Fibroblast of skin of abdomen (primary cell): ENCODE measurements around the gene PPIA.
"Not testable (repeated sequence)": the region's sequence is repeated elsewhere in the genome, so short reads cannot be mapped to it uniquely, and the experiment has no call there.

Experiments used
- DNase-seq: peaks from one replicate; pipeline ENCODE4 v3.0.0-alpha.2; 2013

PPIA gene

DNA sequence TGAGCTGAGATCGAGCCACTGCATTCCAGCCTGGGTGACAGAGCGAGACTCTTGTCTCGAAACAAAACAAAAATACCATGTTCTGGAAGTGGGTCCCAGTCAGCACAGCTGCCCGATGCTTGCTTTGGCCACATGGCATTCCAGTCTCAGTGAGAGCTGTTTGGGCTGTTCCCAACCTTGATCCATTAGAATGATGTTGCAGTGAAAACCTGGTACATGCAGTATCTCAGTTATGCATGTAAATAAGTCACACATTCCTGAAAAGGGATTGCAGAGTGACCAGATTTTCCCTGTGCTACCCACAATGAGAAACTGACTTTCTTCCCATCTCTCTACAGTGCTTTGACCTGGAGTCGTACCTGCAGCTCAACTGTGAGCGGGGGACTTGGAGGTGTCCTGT lies 32.4 kb upstream of the PPIA start:
- DNase-seq, result no peak

DNA sequence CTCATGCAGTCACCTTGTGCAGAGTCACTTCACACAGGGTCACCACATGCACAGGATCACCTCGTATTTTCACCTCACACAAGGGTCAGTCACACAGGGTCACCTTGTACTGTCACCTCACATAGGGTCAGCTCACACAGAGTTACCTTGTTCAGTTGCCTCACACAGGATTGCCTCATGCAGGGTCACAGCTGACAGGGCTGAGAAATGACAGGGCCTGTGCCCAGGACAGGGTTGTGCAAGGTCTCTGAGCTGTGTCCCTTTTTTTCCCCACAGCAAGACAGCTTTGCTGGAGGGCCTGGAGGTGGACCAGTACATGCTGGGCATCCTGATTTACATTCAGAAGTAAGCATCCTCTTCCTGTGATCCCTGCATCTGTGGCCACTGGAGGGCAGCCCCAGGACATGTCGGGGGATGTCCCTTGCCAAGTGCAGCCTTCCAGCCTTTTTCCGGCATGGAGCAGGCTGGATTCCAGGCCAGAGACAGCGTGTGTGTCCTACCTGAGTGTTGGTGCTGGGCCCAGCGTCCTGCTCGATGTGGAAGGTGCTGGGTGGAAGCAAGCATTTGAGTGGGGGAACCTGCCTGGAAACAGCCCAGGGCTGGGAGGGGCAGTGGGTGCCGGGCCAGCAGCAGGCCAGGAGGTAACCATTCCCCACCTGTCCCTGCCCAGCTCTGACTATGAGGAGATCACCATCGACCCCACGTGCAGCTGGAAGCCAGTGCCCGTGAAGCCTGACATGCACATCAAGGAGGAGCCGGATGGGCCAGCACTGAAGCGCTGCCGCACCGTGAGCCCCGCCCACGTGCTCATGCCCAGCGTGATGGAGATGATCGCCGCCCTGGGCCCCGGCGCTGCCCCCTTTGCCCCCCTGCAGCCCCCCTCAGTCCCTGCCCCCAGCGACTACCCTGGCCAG lies 31.6 kb upstream of the PPIA start:
- DNase-seq, result no peak

- no peak for DNase-seq
Observed at GRCh38 chr7:44765579-44766415, 30.7 kb upstream of the PPIA start.

- no peak for DNase-seq
Observed at GRCh38 chr7:44766416-44766801, 30.1 kb upstream of the PPIA start.

GRCh38 chr7:44767134-44767911 lies 29.2 kb upstream of the PPIA start:
- no peak for DNase-seq

- DNase-seq, result peak; percentile 65
Observed at GRCh38 chr7:44767912-44768627, 28.4 kb upstream of the PPIA start.

- no peak for DNase-seq
Observed at GRCh38 chr7:44768628-44769371, 27.7 kb upstream of the PPIA start.

DNA sequence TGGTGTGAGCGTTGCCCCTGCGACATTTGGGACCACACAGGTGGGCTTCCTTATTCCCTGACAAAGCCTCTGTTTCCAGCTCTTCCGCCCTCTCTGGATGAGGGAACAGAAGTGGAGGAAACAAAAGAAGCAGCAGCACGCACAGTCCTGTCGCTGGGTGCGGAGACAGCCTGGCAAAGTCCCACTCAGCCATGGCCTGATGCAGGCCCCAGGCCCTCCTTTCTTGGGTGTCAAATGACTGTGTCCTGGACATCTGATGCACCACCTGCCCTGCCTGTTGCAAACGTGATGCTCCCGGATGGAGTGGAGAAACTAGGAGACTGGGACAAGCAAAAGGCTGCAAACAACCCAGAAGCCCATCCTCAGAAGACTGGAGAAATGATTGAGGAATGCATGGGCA lies 27.1 kb upstream of the PPIA start:
- DNase-seq, result no peak

GRCh38 chr7:44769776-44770294 lies 26.6 kb upstream of the PPIA start:
- DNase-seq, result peak; percentile 69

GRCh38 chr7:44771358-44771757 lies 25.1 kb upstream of the PPIA start:
- no peak for DNase-seq

DNA sequence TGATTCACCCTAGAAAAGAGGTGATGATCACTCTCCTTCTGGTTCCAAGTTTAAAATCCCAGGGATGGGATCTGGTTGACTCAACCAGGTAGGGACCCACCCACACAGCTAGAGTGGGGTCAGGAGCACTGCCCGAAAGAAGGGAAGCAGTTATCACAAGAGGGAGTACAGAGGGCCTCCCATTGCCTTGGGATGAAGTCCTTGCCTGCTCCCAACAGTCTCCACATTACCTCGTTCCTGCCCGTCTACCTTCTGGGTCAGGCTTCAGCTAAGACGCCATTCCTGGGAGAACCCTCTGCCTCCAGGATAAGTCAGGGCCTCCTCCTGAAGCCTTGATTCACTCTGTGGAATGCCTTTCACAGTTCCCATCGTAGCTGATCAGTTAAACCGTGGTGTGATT lies 24.0 kb upstream of the PPIA start:
- DNase-seq, result no peak

- no peak for DNase-seq
Observed at GRCh38 chr7:44772867-44773266, 23.6 kb upstream of the PPIA start.

DNA sequence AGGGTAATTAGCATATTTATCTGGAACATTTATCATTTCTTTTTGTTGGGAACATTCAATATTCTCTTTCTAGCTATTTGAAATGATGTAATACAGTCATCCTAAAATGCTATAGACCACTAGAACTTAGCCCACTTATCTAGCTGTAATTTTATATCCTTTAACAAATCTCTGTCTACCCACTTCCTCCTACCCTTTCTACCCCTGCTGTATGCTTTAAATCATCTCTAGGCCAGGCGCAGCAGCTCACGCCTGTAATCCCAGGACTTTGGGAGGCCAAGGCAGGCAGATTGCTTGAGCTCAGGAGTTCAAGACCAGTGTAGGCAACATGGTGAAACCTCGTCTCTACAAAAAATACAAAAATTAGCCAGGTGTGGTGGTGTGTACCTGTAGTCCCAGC lies 22.0 kb upstream of the PPIA start:
- DNase-seq, result not testable (repeated sequence)

DNA sequence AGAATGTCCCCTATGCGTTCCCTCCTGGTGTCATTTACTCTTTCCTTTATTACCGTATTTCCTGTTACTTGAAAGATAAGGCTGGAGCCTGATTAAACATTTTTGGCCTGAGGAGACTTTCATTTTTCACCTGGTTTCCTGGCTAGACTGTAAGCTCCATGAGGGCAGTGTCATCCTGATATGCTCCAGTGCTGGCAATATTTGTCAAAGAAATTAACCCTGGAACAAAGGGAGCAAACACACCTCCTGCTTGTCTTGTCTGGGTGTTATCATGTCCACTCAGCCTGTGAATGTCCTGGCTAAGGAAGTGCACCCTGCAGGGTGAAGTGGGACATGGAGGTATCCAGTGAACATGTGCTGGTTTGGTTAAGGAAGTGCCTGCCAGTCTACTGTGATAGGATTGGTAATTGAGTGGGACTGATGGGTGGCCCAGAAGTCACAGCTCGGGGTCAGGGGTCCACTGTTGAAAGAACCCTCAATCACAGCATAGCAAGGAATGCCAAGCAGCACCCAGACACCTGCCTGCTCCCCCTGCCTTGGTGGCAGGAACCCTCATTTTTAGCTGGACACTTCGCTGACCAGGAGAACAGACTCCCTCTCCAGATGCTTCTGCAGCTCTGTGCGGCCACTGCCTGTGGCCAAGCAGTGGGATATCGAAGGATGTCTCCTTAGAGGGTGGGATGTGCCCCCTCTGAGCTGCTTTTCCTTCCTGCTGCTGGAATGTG lies 20.9 kb upstream of the PPIA start:
- no peak for DNase-seq

GRCh38 chr7:44776211-44776610 lies 20.3 kb upstream of the PPIA start:
- no peak for DNase-seq

GRCh38 chr7:44782460-44782859 lies 14.0 kb upstream of the PPIA start:
- no peak for DNase-seq

DNA sequence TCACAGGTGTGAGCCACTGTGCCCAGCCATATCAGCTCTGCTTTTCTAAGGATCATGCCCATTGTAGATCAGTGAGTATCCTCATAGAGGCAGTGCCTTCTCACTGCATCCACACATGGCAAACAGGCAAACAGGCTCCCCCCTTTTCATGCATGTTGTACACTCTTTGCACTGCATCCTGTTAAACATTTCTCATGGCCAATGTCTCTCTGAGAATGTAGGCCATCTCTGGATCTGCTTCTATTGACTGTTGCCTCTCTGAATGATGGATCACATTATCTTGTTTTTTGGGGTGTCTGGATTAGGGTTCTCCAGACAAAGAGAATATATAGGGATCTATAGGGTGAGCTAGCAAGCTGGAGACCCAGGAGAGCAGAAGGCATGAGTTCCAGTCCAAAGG lies 13.1 kb upstream of the PPIA start:
- DNase-seq, result no peak

GRCh38 chr7:44784364-44784763 lies 12.1 kb upstream of the PPIA start:
- DNase-seq, result no peak

DNA sequence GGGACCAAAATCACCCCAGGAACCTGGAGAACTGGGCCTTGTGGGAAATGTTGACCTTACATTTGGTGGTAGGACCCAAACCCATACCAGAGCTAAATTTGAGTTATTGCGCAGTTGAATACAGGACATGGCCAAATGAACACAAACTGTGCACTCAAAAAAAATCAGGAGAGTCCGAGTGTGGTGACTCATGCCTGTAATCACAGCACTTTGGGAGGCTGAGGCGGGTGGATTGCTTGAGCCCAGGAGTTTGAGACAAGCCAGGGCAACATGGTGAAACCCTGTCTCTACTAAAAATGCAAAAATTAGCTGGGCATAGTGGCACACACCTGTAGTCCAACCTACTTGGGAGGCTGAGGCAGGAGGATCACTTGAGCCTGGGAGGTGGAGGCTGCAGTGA lies 11.3 kb upstream of the PPIA start:
- DNase-seq, result not testable (repeated sequence)

- DNase-seq, result no peak
Observed at GRCh38 chr7:44787041-44787440, 9.4 kb upstream of the PPIA start.

- DNase-seq, result no peak
Observed at GRCh38 chr7:44787762-44788161, 8.7 kb upstream of the PPIA start.
